Caco-2 (cell line): ENCODE data around the gene SCLT1. TPM values are rescaled to one million over a fixed set of nuclear protein-coding genes. Genes with fewer than 3 reads are reported as not detected.

ENCODE experiments used
- BruUV-seq: library from RNA; stranded (reverse); fragments of 400-500 nt; replicated peaks from 2 replicates; lab custom pipeline; 2021; lab: Mats Ljungman, UMichigan
- CTCF ChIA-PET: fragments of 300-600 bp; sonication (Branson Sonifier 250); formaldehyde crosslinking; loops from one replicate; lab custom pipeline; 2022; ENCODE audit warnings: antibody characterized with exemption; lab: Charles Lee
- POLR2A ChIA-PET: fragments of 300-600 bp; sonication (Branson Sonifier 250); formaldehyde crosslinking; loops from one replicate; lab custom pipeline; 2022; ENCODE audit warnings: antibody characterized with exemption; lab: Charles Lee
- DNase-seq, 2 experiments: peaks; one replicate each; pipeline versions ENCODE4 v3.0.0 to v3.0.0-alpha.2; 2020 to 2022
- H3K27me3 ChIP-seq: replicated peaks from 2 replicates; pipeline ENCODE4 v1.6.0; 2011; ENCODE audit warnings: low read length; ENCODE audit not compliant: control insufficient read depth, insufficient read depth
- H3K36me3 ChIP-seq: 2 replicates; pipeline ENCODE4 v1.5.1; 2011; ENCODE audit warnings: low read length; ENCODE audit not compliant: control insufficient read depth, insufficient read depth
- H3K4me1 ChIP-seq: fragments of 250-450 bp; sonication (Bioruptor Pico); 2 replicates; pipeline ENCODE4 v1.5.1; 2020; ENCODE audit warnings: mild to moderate bottlenecking
- H3K4me3 ChIP-seq: 2 replicates; pipeline ENCODE4 v1.5.1; 2011; ENCODE audit warnings: low read depth, mild to moderate bottlenecking, control low read depth, low read length
- H3K9me3 ChIP-seq: fragments of 250-450 bp; sonication (Bioruptor Pico); 2 replicates; pipeline ENCODE4 v1.5.1; 2020; ENCODE audit warnings: mild to moderate bottlenecking, moderate library complexity
- H3K27ac Mint-ChIP-seq: one replicate; pipeline ENCODE4 v1.8.0; 2022; ENCODE audit warnings: mixed read lengths; ENCODE audit not compliant: unreplicated experiment
- H3K27me3 Mint-ChIP-seq: one replicate; pipeline ENCODE4 v1.8.0; 2022; ENCODE audit warnings: mixed read lengths; ENCODE audit not compliant: insufficient read depth, unreplicated experiment
- H3K36me3 Mint-ChIP-seq: one replicate; pipeline ENCODE4 v1.8.0; 2022; ENCODE audit warnings: mild to moderate bottlenecking, mixed read lengths; ENCODE audit not compliant: insufficient read depth, unreplicated experiment
- H3K4me1 Mint-ChIP-seq: one replicate; pipeline ENCODE4 v1.8.0; 2022; ENCODE audit warnings: low read depth, mixed read lengths; ENCODE audit not compliant: unreplicated experiment
- H3K4me3 Mint-ChIP-seq: one replicate; pipeline ENCODE4 v1.8.0; 2022; ENCODE audit warnings: mild to moderate bottlenecking, moderate library complexity, mixed read lengths; ENCODE audit not compliant: unreplicated experiment
- H3K9me3 Mint-ChIP-seq: one replicate; pipeline ENCODE4 v1.8.0; 2022; ENCODE audit warnings: mixed read lengths; ENCODE audit not compliant: unreplicated experiment
- CTCF ChIP-seq, 2 experiments: fragments of 200-600 bp in 1 of 2; IDR thresholded peaks; 1 replicate in 1 of 2; 2 replicates in 1 of 2; pipeline versions ENCODE4 v1.5.1 to v1.8.0; 2011 to 2022; ENCODE audit warnings: antibody characterized with exemption in 1 of 2, control low read depth in 1 of 2, inconsistent platforms in 1 of 2, low read depth in 1 of 2, low read length in 1 of 2, mild to moderate bottlenecking in 1 of 2, moderate library complexity in 1 of 2; ENCODE audit not compliant: insufficient read depth in 1 of 2, severe bottlenecking in 1 of 2, unreplicated experiment in 1 of 2
- intact Hi-C: fragments of 100-400 bp; cut with micrococcal nuclease; formaldehyde crosslinking; loops from one replicate; pipeline ENCODE4 v1.10.0; 2022; ENCODE audit not compliant: unreplicated experiment
- total RNA-seq: library from RNA; stranded (reverse); gene quantifications from 2 replicates; pipeline ENCODE4 v1.2.3, GENCODE V29; 2022

SCLT1 gene
- total RNA-seq, 1 experiment from 2014 or later: 9.3 TPM

- intact Hi-C loops: no loop called here
- DNase-seq: no peak
- Histone ChIP-seq H3K27me3 (no peaks in the 10 kb centered on the region), H3K9me3 (no peaks in the 10 kb centered on the region), H3K4me3 (no peak overlapping the region), H3K36me3 (no peaks in the 10 kb centered on the region), H3K4me1 (no peaks in the 10 kb centered on the region)
- ChIA-PET CTCF (no interaction called here), POLR2A (no interaction called here)
- no peaks in the 10 kb centered on the region for H3K9me3 Mint-ChIP-seq
- H3K27ac Mint-ChIP-seq: no peak overlapping the region
- no peaks in the 10 kb centered on the region for H3K27me3 Mint-ChIP-seq
- no peak for TF ChIP-seq CTCF (IDR thresholded peaks at IDR 0.05; ENCODE audit: insufficient read depth in 1 of 2, low read depth in 1 of 2, low read length in 1 of 2, severe bottlenecking in 1 of 2, unreplicated experiment in 1 of 2)
- H3K4me1 Mint-ChIP-seq: no peaks in the 10 kb centered on the region
- no peak overlapping the region for H3K4me3 Mint-ChIP-seq
- H3K36me3 Mint-ChIP-seq: no peaks in the 10 kb centered on the region
- BruUV-seq: no TSS peak
These were observed 188.5 kb downstream of the SCLT1 start for GRCh38 chr4:128904821-128905220.

GRCh38 chr4:128880662-128881061, 212.7 kb downstream of the SCLT1 start:
- Histone ChIP-seq H3K36me3 (no peaks in the 10 kb centered on the region), H3K4me3 (no peak overlapping the region), H3K9me3 (no peaks in the 10 kb centered on the region), H3K27me3 (no peaks in the 10 kb centered on the region), H3K4me1 (no peaks in the 10 kb centered on the region)
- Mint-ChIP-seq H3K4me3 (no peak overlapping the region), H3K27me3 (no peaks in the 10 kb centered on the region), H3K36me3 (no peaks in the 10 kb centered on the region), H3K4me1 (no peaks in the 10 kb centered on the region), H3K9me3 (no peaks in the 10 kb centered on the region), H3K27ac (no peak overlapping the region)
- intact Hi-C loops: no loop called here
- no TSS peak for BruUV-seq
- ChIA-PET CTCF (no interaction called here), POLR2A (no interaction called here)
- DNase-seq: no peak
- TF ChIP-seq CTCF (IDR thresholded peaks at IDR 0.05; ENCODE audit: insufficient read depth in 1 of 2, low read depth in 1 of 2, low read length in 1 of 2, severe bottlenecking in 1 of 2, unreplicated experiment in 1 of 2): no peak

- H3K9me3 Mint-ChIP-seq: no peaks in the 10 kb centered on the region
- BruUV-seq: no TSS peak
- intact Hi-C loops: no loop called here
These were observed 213.4 kb downstream of the SCLT1 start for GRCh38 chr4:128879971-128880370.

More at GRCh38 chr4:128879971-128880370, 213.4 kb downstream of the SCLT1 start:
- ChIA-PET CTCF (no interaction called here), POLR2A (no interaction called here)
- H3K27ac Mint-ChIP-seq: no peak overlapping the region
- Histone ChIP-seq H3K27me3 (no peaks in the 10 kb centered on the region), H3K9me3 (no peaks in the 10 kb centered on the region), H3K4me1 (no peaks in the 10 kb centered on the region), H3K4me3 (no peak overlapping the region), H3K36me3 (no peaks in the 10 kb centered on the region)
- H3K4me1 Mint-ChIP-seq: no peaks in the 10 kb centered on the region
- no peak for TF ChIP-seq CTCF (IDR thresholded peaks at IDR 0.05; ENCODE audit: insufficient read depth in 1 of 2, low read depth in 1 of 2, low read length in 1 of 2, severe bottlenecking in 1 of 2, unreplicated experiment in 1 of 2)
- H3K27me3 Mint-ChIP-seq: no peaks in the 10 kb centered on the region
- H3K4me3 Mint-ChIP-seq: no peak overlapping the region
- no peak for DNase-seq
- no peaks in the 10 kb centered on the region for H3K36me3 Mint-ChIP-seq
